Measurements from ENCODE around the gene DOCK2. TPM values are rescaled to one million over a fixed set of nuclear protein-coding genes. Genes with fewer than 3 reads are reported as not detected.

DOCK2 gene
- total RNA-seq, 1 donor from 2014 or later = 6.5 TPM

DNA sequence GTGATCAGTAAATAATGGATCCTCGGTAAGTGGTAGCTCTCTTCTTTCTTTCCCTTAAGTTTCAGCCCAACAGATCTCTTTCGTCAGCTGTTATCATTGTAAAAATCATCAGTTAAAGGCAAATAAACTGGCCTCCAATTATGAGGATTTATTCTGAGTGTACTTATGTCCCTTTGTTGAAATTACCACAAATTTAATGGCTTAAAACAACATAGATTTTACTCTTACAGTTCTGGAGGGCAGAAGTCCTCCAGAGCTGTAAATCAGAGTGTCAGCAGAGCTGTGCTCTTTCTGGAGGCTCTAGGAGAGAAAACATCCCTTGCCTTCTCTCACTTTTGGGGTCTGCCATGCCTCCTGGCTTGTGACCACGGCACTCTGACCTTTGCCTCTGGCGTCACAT, 238.7 kb downstream of the DOCK2 start:
- H3K27me3 Mint-ChIP-seq (ENCODE audit: unreplicated experiment) = no peaks in the 10 kb centered on the region
- H3K4me3 Mint-ChIP-seq (ENCODE audit: unreplicated experiment) = no peak overlapping the region
- H3K36me3 Mint-ChIP-seq (ENCODE audit: low read depth, unreplicated experiment) = peaks cover 8% of the 10 kb centered on the region
- no peak overlapping the region for H3K27ac Mint-ChIP-seq (ENCODE audit: unreplicated experiment)
- no peaks in the 10 kb centered on the region for H3K9me3 Mint-ChIP-seq (ENCODE audit: unreplicated experiment)
- DNase-seq (ENCODE audit: low spot score) = no peak
- no peaks in the 10 kb centered on the region for H3K4me1 Mint-ChIP-seq (ENCODE audit: unreplicated experiment)
- TF ChIP-seq, protein P1, sequence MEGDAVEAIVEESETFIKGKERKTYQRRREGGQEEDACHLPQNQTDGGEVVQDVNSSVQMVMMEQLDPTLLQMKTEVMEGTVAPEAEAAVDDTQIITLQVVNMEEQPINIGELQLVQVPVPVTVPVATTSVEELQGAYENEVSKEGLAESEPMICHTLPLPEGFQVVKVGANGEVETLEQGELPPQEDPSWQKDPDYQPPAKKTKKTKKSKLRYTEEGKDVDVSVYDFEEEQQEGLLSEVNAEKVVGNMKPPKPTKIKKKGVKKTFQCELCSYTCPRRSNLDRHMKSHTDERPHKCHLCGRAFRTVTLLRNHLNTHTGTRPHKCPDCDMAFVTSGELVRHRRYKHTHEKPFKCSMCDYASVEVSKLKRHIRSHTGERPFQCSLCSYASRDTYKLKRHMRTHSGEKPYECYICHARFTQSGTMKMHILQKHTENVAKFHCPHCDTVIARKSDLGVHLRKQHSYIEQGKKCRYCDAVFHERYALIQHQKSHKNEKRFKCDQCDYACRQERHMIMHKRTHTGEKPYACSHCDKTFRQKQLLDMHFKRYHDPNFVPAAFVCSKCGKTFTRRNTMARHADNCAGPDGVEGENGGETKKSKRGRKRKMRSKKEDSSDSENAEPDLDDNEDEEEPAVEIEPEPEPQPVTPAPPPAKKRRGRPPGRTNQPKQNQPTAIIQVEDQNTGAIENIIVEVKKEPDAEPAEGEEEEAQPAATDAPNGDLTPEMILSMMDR (IDR thresholded peaks at IDR 0.05; ENCODE audit: unreplicated experiment) = no peak

DNA sequence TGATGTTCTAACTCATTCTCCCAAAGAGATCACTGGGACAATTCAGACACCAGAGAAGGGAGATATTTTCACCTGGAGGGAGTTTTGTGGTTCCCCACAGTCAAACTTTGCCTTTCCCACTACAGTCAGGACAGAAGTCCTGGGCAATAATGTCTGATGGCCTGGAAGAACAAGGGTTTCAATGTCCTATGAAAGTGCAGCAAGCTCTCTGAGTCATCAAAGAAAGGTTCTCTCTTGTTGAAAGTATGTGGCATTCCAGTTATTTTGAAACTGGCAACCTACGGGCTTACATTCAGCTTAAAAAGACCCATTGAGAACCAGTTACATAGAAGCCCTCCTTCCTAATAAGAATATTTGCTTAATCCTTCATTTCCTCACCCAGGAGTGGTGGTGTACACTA, 239.3 kb downstream of the DOCK2 start:
- no peaks in the 10 kb centered on the region for H3K9me3 Mint-ChIP-seq (ENCODE audit: unreplicated experiment)
- H3K27me3 Mint-ChIP-seq (ENCODE audit: unreplicated experiment) = no peaks in the 10 kb centered on the region
- H3K4me3 Mint-ChIP-seq (ENCODE audit: unreplicated experiment) = no peak overlapping the region
- H3K36me3 Mint-ChIP-seq (ENCODE audit: low read depth, unreplicated experiment) = peaks cover 8% of the 10 kb centered on the region
- TF ChIP-seq, protein P1 (IDR thresholded peaks at IDR 0.05; ENCODE audit: unreplicated experiment) = no peak
- no peak for DNase-seq (ENCODE audit: low spot score)
- H3K27ac Mint-ChIP-seq (ENCODE audit: unreplicated experiment) = no peak overlapping the region
- H3K4me1 Mint-ChIP-seq (ENCODE audit: unreplicated experiment) = no peaks in the 10 kb centered on the region

DNA sequence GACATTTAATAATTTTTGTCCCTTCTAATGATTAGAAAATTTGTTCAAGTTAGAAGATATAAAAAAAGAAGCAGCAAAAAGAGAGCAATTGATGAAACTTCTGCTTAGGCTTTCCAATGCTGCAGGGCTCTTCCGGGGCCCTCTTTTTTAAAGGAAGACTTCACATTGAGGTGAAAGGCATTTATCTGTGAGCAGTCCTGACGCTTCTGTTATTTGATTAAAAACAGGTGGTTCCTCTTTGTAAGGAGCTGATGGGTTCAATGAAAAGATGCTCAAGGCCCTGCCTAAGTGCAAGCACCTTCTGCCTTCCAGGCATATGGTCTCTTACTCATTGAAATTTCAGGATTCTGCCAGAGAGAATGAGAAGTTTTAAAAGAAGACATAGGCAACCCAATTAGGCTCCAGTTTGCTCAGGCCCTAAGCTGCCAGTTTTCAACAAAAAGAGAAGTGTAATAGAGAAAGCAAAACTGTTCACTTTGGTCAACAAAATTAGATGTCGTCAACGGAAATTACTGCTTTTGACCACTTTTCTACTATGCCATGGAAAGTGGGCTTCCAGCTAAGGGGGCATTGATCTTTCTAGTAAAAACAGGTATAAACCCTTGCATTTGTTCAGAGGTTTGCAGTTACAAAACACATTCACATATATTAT, 243.1 kb downstream of the DOCK2 start:
- H3K27me3 Mint-ChIP-seq (ENCODE audit: unreplicated experiment) = no peaks in the 10 kb centered on the region
- no peaks in the 10 kb centered on the region for H3K4me1 Mint-ChIP-seq (ENCODE audit: unreplicated experiment)
- TF ChIP-seq, protein P1 (IDR thresholded peaks at IDR 0.05; ENCODE audit: unreplicated experiment) = no peak
- DNase-seq (ENCODE audit: low spot score) = no peak
- peaks cover 8% of the 10 kb centered on the region for H3K36me3 Mint-ChIP-seq (ENCODE audit: low read depth, unreplicated experiment)
- H3K4me3 Mint-ChIP-seq (ENCODE audit: unreplicated experiment) = no peak overlapping the region
- no peak overlapping the region for H3K27ac Mint-ChIP-seq (ENCODE audit: unreplicated experiment)
- H3K9me3 Mint-ChIP-seq (ENCODE audit: unreplicated experiment) = no peaks in the 10 kb centered on the region

DNA sequence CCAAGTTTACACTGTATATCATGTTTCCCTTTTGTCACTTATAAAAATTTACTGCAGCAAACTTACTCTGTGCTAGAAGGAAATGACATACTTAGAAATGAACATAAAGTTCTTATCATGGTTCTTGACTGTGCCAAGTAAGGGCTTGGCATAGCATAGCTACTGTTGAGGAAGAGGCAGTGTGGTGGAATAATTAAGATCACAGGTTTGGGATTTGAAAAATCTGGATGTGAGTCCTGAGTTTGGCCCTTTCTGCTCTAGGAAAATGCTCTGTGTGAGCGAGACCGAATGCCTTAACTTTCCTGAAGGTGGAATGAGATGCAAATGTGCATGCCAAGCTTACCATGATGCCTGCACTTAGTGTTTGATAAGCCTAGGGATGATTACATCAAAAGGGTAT, 243.7 kb downstream of the DOCK2 start:
- TF ChIP-seq, protein P1 (IDR thresholded peaks at IDR 0.05; ENCODE audit: unreplicated experiment) = no peak

DNA sequence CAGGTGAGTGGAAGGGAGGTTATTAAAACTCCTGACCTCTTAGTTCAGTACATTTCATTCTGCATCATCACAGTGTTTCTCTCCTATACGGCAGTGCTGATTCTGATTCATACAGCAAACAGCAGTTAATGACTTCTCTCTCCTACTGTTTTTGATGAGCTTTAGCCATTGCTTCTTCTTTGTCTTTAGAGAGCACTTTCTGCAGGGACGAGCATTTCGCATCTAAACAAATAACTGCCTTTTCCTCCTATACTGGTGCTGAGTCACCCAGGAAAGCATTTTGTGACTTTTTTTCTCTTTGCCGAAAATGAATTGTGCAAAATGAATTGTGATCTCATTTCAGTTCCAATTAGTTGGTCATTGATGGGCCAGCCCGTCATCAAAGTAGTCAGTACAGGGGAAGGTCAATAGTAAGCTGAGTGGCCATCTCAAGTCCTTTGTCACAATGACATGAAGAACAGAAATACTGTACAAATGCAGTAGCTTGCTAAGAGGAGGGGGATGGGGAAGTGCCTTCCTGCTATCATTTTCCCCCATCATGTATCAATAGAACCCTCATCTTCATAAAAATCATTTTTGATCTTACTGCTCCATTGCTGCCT, 244.7 kb downstream of the DOCK2 start:
- Mint-ChIP-seq H3K27me3 (ENCODE audit: unreplicated experiment) (no peaks in the 10 kb centered on the region), H3K4me1 (ENCODE audit: unreplicated experiment) (no peaks in the 10 kb centered on the region), H3K36me3 (ENCODE audit: low read depth, unreplicated experiment) (peaks cover 7% of the 10 kb centered on the region), H3K27ac (ENCODE audit: unreplicated experiment) (no peak overlapping the region), H3K4me3 (ENCODE audit: unreplicated experiment) (no peak overlapping the region), H3K9me3 (ENCODE audit: unreplicated experiment) (no peaks in the 10 kb centered on the region)
- TF ChIP-seq, protein P1 (IDR thresholded peaks at IDR 0.05; ENCODE audit: unreplicated experiment) = no peak
- DNase-seq (ENCODE audit: low spot score) = no peak

More for the DNA sequence above, 243.7 kb downstream of the DOCK2 start:
- H3K4me3 Mint-ChIP-seq (ENCODE audit: unreplicated experiment) = no peak overlapping the region
- H3K36me3 Mint-ChIP-seq (ENCODE audit: low read depth, unreplicated experiment) = peaks cover 8% of the 10 kb centered on the region
- no peaks in the 10 kb centered on the region for H3K4me1 Mint-ChIP-seq (ENCODE audit: unreplicated experiment)
- DNase-seq (ENCODE audit: low spot score) = no peak
- no peaks in the 10 kb centered on the region for H3K27me3 Mint-ChIP-seq (ENCODE audit: unreplicated experiment)
- H3K27ac Mint-ChIP-seq (ENCODE audit: unreplicated experiment) = no peak overlapping the region
- no peaks in the 10 kb centered on the region for H3K9me3 Mint-ChIP-seq (ENCODE audit: unreplicated experiment)

All from endothelial cell (in vitro differentiated cells).